Stimulated activated CD4-positive, alpha-beta T cell treated with anti-CD3 and anti-CD28 coated beads, Interleukin-2, amount 100 ng/mL, for 4 hours (primary cell): ENCODE measurements around the gene DYSF.

ENCODE experiments used
- DNase-seq: peaks from one replicate; pipeline ENCODE4 v3.0.0-alpha.2; 2020; ENCODE audit warnings: low read depth

DYSF gene

DNA sequence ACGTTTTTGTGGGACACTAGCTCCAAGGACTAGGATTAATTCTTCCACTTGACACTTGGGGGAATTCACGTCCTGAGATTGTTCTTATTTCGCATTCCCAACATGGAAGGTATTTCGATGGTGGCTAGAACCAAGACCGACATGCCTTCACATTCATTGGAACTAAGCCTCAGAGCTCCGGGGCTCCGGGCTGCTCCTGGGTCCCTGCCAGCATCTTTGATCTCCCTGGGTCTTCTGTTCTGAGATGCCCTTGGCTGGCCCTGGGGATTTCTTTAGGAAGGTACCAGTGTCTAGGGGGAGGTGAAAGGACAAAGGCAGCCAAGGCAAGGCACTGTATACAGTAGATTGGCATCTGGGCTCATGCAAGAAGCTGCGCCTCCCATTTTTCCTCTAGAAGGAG is 76.8 kb downstream of the DYSF start:
- no peak for DNase-seq

- no peak for DNase-seq
These were observed 77.4 kb downstream of the DYSF start for GRCh38 chr2:71530641-71531332.

DNA sequence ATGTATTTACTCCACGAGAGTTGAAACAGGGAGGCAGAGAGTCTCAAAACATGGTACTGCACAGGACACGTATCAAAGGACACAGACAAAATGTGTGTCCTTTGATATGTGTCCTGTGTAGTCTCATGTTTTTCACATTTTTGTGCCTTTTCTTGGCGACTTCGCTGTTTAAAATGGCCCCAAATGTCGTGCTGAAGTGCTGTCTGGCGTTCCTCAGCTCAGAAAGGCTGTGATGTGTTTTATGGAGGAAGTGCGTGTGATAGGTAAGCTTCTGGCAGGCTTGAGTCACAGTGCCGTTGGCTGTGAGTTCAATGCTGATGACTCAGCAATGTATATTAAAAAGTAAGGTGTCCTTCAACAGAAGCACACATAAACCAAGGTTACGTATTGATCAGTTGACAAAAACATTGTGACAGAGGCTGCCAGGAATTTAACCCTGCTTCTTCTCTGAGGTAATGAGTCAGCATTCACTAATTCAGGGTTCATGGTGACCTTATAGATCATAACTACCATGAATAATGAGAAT is 78.2 kb downstream of the DYSF start:
- no peak for DNase-seq

GRCh38 chr2:71532327-71532726 is 79.0 kb downstream of the DYSF start:
- no peak for DNase-seq

DNA sequence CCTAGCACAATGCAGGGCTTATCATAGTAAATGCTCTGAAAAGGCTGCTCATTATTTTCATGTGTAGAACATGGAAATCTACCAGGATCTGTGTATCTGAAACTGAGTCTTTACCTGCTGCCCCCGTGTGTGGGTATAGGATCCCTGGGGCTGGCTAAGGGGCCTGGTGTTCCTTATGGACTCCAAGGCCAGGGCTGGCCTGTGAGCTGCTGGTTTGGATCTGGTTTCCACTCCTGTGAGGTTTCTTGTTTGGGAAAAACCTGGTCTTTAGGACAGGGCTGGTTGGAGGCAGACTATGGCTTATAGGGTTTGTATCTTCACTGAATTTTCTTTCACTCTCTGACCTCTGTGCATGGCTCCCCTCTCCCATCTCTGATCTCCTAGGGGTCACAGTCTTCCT is 80.8 kb downstream of the DYSF start:
- DNase-seq, result no peak

- no peak for DNase-seq
These were observed 81.5 kb downstream of the DYSF start for GRCh38 chr2:71534826-71535225.

GRCh38 chr2:71535526-71535925 is 82.2 kb downstream of the DYSF start:
- DNase-seq, result no peak

GRCh38 chr2:71536226-71536671 is 82.9 kb downstream of the DYSF start:
- no peak for DNase-seq

GRCh38 chr2:71538241-71538640 is 84.9 kb downstream of the DYSF start:
- no peak for DNase-seq

GRCh38 chr2:71538656-71539265 is 85.4 kb downstream of the DYSF start:
- DNase-seq, result no peak

DNA sequence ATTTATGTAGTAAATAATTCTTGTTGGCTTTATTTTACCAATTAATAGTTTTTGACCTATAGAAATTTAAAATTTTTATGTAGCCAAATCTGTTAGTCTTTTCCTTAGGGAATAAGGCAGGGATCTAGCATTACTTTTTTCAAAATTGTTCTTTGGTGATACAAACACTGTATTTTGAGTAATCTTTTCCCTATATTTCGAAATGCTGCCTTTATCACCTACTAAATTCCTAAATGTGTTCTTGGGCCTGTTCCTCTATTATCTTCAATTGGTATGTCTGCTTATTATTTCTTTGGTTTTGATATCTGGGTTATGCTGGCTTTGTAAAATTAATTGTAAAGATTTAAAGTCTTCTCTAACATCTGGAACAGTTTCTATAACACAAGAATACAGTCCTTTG is 87.5 kb downstream of the DYSF start:
- no peak for DNase-seq

DNA sequence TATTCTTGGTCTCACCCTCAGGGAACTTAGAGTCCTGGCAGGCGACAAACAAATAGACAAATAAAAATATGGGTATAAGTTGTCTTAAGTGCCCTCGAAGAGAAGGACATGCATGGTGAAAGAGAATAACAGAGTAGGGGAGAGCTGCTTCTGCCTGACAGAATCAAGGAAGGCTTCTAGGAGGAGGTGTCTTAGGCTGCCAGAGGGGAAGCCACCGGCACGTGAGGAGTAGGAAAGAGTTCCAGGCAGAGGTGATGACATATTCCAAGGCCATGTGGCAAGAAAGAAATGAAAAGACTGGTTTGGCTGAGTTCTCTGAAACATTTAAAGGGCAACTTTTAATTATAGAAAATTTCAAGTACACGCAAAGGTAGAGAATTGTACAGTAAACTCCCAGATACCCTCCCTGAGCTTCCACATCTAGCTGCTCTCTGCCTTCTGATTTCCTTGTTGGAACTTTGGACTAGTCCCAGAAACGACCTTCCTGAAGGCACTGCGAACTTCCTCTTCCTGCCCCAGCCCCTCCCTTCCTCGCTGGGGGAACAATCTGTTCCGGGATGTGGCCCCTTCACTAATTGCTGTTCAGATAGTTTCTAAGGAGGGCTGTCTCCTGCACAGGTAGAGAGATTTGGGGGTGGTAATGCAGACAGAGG is 91.7 kb downstream of the DYSF start:
- DNase-seq, result no peak

DNA sequence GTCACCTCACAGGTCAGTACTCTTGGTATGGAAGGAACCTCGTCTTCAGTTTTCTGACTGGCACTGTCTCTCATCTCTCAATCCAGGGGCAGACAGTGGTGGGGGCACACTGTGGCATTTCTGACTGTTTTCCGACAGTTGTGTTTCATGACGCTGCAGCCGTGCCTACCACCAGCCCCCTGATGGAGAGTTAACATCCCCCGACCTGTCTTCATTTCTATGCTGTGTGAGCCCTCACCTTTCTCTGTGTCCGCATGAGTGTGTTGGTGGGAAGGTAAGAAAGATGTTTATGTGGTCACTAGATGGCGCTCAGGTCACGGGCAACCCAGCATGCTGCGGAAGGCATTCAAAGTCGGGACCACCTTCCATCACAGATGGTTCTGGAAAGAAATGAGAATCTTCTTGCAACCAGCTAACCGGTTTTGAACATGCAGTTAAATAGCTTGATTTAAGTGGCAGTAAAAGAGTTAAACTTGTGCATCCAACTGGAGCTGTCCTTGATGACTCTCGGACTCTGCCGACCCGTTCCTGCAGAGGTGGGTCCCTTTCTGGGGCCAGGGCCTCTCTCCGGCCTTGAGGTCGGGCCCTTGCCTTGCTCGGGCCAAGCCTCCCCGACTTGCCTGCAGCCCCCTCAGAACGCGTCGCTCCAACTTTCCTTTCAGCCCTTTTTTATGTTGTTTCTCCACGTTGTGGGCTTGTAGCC is 92.4 kb downstream of the DYSF start:
- DNase-seq, result peak; percentile 13

DNA sequence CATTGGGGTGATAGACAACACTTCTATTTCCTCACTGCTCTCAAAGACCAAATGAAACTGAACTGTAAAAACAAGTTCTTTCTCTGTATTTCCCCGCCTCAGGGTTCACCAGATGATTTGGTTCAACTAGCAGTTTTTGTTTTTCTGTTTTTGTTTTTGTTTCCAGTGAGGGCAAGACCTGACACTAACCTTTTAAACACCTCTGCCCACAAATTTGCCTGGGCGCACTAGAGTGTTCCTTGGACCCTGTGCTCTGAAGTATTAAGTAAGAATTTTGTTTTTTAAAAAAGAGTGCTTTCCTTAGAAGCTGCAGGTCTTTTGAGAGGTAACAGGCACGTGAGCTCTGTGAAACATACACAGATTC is 92.9 kb downstream of the DYSF start:
- no peak for DNase-seq

DNA sequence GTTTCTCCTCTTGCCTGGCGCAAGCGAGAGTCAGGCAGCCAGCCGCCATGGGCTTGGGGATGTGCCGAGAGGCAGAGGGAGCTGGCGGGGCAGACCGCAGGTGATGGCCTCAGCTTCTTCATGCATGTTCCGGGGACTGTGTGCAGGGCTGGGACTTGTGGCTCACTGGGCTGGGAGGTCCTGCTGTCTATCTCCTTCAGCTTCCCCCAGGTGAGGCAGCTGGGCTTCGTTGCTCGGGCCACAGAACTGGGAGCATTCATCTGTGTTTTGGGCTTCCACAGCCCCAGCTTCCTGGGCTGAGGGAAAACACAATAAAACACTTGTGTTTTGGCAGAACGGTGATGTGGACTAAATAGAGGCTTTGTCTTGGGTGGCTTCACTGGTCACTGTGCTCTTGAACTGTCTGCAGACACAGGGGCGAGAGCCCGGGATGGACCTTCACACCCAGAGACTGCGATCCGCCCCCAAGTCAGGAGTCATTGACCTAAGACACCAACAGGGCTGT is 93.5 kb downstream of the DYSF start:
- DNase-seq, result no peak

DNA sequence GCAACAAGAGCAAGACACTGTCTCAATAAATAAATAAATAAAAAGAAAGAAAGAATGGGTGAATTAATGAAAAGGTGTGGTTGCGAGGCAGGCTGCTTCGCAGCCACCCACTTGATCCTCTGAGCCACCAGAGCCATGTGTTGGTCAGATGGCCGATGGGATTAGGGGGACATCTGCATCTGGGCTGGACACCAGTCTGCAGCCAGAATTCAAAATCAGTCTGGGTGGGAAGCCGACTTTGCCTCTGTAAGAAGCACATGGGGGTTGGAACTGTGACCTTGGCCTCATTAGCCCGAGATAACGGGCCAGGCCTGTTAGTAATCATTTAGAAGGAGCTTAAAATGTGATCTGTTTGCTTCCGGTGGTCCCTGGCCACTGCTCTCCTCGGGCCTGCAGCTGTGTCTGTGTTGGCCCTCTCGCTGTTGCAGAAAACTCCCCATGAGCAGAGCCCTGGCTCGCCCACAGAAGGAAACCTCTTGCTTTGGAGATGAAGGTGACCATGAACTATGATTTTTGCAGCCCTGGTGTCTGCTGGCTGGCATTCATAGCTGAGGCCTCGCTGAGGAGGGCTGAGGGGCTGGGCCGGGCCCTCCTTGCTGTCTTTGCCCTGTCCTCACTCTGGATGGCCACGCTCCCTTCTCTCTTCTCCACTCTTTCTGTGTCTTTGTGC is 94.4 kb downstream of the DYSF start:
- DNase-seq, result no peak

DNA sequence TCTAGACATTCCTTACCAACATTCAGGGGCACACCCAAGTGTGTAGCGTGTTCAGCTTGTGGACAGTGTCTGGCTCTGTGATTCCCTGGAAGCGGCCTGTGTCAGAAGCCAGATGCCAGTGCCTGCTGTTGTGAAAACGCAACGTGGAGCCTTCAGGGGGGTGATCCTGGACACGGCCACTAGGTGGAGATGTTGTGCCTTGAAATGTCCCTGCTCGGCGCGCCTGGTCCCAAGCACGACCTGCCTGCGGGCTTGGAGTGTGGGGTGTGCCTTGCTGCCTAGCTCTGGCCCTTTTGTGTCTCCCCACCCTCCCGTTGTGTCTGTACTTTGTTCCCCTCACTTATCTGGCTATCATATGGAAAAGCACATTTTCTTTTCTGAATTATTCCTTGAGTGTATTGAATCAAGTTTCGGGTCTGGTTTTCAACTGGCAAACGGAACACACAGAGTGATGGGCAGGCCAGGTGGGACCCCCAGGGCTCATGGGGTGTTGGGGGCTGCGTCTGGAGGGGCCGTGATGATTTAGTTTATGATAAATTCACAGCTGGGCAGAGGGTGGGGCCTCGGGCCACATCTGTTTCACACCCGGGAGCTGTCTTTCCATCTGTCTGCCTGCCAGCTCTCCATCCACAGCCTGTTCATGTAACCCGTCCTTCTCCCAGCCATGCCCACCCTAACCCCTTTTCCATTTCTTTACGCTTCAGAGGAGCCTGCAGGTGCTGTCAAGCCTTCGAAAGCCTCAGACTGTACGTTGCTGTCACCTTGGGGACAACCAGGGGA is 95.5 kb downstream of the DYSF start:
- peak; percentile 49 for DNase-seq

DNA sequence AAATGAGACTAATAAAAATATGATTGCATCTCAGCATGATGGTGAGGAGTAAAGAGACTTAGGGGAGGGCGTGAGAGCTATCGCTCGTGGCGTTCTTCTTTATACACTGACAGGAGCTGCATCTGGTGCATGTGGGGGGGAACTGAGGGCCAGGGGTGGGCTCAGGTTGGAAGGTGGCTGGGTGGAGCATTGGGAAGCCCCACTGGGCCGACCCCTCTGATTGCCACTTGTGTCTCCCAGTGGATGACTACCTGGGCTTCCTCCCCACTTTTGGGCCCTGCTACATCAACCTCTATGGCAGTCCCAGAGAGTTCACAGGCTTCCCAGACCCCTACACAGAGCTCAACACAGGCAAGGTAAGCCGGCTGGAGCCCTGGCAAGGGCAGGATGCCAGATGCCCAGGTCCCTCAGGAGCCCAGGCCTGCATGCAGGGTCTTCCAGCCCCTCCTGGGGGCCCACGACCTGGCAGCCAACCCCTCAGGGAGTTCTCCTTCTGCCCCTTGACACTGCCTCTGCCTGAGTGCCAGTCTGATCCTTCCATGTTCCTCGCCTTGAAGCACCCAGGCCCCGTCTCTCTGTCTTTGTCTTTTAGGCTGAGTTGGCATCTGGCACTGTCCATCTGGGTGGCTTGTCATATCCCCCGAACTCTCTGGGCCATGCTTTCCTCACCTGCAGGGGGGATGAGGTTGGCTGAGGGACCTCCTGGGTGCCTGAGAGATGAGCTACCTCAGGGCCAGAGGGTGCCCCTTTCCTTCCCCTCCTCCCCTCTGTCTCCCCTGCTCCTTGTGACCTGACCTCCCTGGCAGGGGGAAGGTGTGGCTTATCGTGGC is 97.7 kb downstream of the DYSF start:
- DNase-seq, result no peak

DNA sequence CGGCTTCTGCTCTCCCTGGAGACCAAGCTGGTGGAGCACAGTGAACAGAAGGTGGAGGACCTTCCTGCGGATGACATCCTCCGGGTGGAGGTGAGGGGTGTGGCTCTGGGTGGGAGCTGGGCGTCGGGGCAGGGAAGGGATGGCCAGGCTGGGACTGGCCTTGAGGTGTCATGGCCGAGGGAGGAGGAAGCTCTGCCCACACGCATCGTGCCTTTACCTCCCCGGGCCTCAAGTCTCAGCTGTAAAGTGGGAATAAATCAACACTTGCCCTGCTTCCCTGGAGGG is 98.2 kb downstream of the DYSF start:
- DNase-seq, result no peak

DNA sequence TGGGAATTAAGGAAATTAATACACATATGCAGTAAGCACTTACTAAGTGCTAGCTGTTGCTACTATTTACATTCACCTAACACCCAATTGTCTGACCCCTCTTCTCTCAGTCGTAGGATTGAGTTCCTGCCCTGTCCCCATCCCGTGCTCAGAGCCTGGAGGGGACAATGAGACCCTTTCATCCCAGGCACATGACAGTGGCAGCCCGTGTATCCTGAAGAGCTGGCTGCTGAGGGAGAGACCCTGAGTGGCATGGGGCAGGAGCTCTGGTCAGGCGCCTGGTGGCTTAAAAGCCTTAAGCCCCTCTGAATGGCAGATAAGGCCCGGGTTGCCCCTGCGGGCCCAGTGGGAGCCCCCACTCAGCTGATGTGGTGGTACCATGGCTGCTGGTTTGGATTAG is 99.0 kb downstream of the DYSF start:
- no peak for DNase-seq
